DOHH2 (cell line): ENCODE measurements around the gene FAM107A.

Source experiments
- H3F3A ChIP-seq: fragments of 200-600 bp; sonication (generic), shearing (Covaris generic); 2 replicates; pipeline ENCODE4 v1.6.0; 2016; ENCODE audit warnings: antibody characterized with exemption, mild to moderate bottlenecking; ENCODE audit not compliant: control insufficient read depth, insufficient read depth
- H3K27ac ChIP-seq: fragments of 200-600 bp; sonication (generic); 2 replicates; pipeline ENCODE4 v1.5.1; 2014; ENCODE audit warnings: low read depth, mild to moderate bottlenecking, low read length, moderate library complexity
- H3K27me3 ChIP-seq: fragments of 200-600 bp; sonication (generic); 2 replicates; pipeline ENCODE4 v1.6.1; 2014; ENCODE audit warnings: mild to moderate bottlenecking, low read length, mixed read lengths; ENCODE audit not compliant: control insufficient read depth
- H3K36me3 ChIP-seq: fragments of 200-600 bp; sonication (generic); 2 replicates; pipeline ENCODE4 v1.6.1; 2014; ENCODE audit warnings: mild to moderate bottlenecking, low read length, moderate library complexity, mixed read lengths; ENCODE audit not compliant: control insufficient read depth
- H3K4me1 ChIP-seq: fragments of 200-600 bp; sonication (generic); 2 replicates; pipeline ENCODE4 v1.6.1; 2014; ENCODE audit warnings: mild to moderate bottlenecking, low read length, mixed read lengths; ENCODE audit not compliant: control insufficient read depth
- H3K4me2 ChIP-seq: fragments of 200-600 bp; sonication (generic); 2 replicates; pipeline ENCODE4 v1.6.0; 2014; ENCODE audit warnings: mild to moderate bottlenecking, low read length, moderate library complexity
- H3K4me3 ChIP-seq: fragments of 200-600 bp; sonication (generic); 2 replicates; pipeline ENCODE4 v1.5.1; 2014; ENCODE audit warnings: mild to moderate bottlenecking, low read length, mixed read lengths
- H3K79me2 ChIP-seq: fragments of 200-600 bp; sonication (generic); 2 replicates; pipeline ENCODE4 v1.6.1; 2014; ENCODE audit warnings: mild to moderate bottlenecking, low read length, mixed read lengths; ENCODE audit not compliant: control insufficient read depth
- H3K9me2 ChIP-seq: fragments of 200-600 bp; sonication (generic); replicated peaks from 2 replicates; pipeline ENCODE4 v1.6.1; 2014; ENCODE audit warnings: mild to moderate bottlenecking, low read length, mixed read lengths; ENCODE audit not compliant: control insufficient read depth
- H3K9me3 ChIP-seq: fragments of 200-600 bp; sonication (generic); 2 replicates; pipeline ENCODE4 v1.6.1; 2014; ENCODE audit warnings: antibody characterized with exemption, low read length, mixed read lengths; ENCODE audit not compliant: control insufficient read depth, insufficient read depth
- H4K20me1 ChIP-seq: fragments of 200-600 bp; sonication (generic); 2 replicates; pipeline ENCODE4 v1.6.0; 2014; ENCODE audit warnings: low read depth, mild to moderate bottlenecking, antibody characterized with exemption, low read length, moderate library complexity; ENCODE audit not compliant: control insufficient read depth, insufficient read depth
- EZH2phosphoT487 ChIP-seq: fragments of 200-600 bp; sonication (generic); IDR thresholded peaks from 2 replicates; pipeline ENCODE4 v1.6.1; 2017; ENCODE audit warnings: borderline replicate concordance, mild to moderate bottlenecking, antibody characterized with exemption, low read length, moderate library complexity, mixed read lengths
- TF ChIP-seq, protein P1 (sequence below): fragments of 200-600 bp; sonication (generic); IDR thresholded peaks from one replicate; pipeline ENCODE4 v1.5.1; 2014; ENCODE audit warnings: antibody characterized with exemption, mild to moderate bottlenecking, low read depth, low read length; ENCODE audit not compliant: poor library complexity, severe bottlenecking

FAM107A gene

DNA sequence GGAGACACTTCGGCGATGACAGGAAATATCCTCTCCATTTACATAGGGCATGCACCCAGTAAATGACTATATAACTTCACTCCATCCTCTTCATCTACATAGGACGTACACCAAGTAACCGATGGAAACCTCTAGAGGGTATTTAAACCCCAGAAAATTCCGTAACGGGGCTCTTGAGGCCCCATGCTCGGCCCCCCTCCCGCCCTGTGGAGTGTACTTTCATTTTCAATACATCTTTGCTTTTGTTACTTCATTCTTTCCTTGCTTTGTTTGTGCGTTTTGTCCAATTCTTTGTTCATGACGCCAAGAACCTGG, 7.5 kb upstream of the FAM107A start:
- peak overlapping the region; percentile 75 for H3K4me3 ChIP-seq
- H3K27ac ChIP-seq, result no peak overlapping the region
- no peaks in the 10 kb centered on the region for H3K9me2 ChIP-seq
- peak overlapping the region; percentile 96 for H3K4me2 ChIP-seq
- no peaks in the 10 kb centered on the region for H3K9me3 ChIP-seq
- no peaks in the 10 kb centered on the region for H3F3A ChIP-seq
- H3K79me2 ChIP-seq, result no peaks in the 10 kb centered on the region
- TF ChIP-seq, protein P1, sequence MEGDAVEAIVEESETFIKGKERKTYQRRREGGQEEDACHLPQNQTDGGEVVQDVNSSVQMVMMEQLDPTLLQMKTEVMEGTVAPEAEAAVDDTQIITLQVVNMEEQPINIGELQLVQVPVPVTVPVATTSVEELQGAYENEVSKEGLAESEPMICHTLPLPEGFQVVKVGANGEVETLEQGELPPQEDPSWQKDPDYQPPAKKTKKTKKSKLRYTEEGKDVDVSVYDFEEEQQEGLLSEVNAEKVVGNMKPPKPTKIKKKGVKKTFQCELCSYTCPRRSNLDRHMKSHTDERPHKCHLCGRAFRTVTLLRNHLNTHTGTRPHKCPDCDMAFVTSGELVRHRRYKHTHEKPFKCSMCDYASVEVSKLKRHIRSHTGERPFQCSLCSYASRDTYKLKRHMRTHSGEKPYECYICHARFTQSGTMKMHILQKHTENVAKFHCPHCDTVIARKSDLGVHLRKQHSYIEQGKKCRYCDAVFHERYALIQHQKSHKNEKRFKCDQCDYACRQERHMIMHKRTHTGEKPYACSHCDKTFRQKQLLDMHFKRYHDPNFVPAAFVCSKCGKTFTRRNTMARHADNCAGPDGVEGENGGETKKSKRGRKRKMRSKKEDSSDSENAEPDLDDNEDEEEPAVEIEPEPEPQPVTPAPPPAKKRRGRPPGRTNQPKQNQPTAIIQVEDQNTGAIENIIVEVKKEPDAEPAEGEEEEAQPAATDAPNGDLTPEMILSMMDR, result no peak
- no peak for TF ChIP-seq EZH2phosphoT487
- H4K20me1 ChIP-seq, result no peaks in the 10 kb centered on the region
- H3K36me3 ChIP-seq, result no peaks in the 10 kb centered on the region
- H3K4me1 ChIP-seq, result peaks cover 31% of the 10 kb centered on the region
- H3K27me3 ChIP-seq, result peaks cover 22% of the 10 kb centered on the region

DNA sequence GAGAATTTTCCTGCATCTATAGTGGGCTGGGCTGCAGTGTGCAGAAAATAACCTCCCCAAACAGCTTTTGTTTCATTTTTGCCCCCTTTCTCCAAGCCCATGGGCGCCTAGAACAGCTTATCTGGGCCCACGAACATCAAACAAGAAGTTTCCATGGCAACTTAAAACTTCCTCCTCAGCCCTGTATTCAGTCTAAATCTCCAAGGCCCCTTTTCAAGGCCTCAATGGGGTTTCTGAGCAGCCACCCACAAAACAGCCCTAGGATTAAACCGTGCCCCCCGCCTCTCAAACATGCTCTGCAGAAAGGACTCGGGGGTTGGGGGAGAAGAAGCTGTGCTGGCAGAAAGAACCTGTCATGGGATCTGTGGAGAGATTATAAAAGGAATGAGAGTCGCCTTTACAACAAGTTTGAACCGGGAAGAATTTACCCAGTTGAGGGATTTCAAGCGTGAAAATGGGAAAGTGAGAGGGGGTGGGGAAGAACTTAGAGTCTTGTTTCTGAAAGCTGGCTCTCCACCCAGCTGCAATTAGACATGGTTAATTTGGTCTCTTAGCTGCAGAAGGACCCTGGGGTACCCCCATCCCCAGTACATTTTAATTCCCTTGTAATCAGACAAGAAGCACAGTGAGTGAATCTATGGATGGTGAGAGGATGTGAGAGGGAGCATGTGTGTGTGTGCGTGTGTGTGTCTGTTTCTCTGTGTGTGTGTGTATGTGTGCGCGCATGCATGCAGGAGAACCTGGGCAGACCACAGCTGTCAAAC, 4.3 kb upstream of the FAM107A start:
- H3K9me3 ChIP-seq, result no peaks in the 10 kb centered on the region
- no peak overlapping the region for H3K27ac ChIP-seq
- peaks cover 24% of the 10 kb centered on the region for H3K27me3 ChIP-seq
- H3K4me1 ChIP-seq, result peaks cover 31% of the 10 kb centered on the region
- TF ChIP-seq, protein P1, result no peak
- TF ChIP-seq EZH2phosphoT487, result no peak
- no peaks in the 10 kb centered on the region for H3K79me2 ChIP-seq
- no peak overlapping the region for H3K4me3 ChIP-seq
- no peaks in the 10 kb centered on the region for H4K20me1 ChIP-seq
- no peaks in the 10 kb centered on the region for H3K36me3 ChIP-seq
- H3K4me2 ChIP-seq, result no peak overlapping the region
- H3F3A ChIP-seq, result no peaks in the 10 kb centered on the region
- H3K9me2 ChIP-seq, result no peaks in the 10 kb centered on the region

DNA sequence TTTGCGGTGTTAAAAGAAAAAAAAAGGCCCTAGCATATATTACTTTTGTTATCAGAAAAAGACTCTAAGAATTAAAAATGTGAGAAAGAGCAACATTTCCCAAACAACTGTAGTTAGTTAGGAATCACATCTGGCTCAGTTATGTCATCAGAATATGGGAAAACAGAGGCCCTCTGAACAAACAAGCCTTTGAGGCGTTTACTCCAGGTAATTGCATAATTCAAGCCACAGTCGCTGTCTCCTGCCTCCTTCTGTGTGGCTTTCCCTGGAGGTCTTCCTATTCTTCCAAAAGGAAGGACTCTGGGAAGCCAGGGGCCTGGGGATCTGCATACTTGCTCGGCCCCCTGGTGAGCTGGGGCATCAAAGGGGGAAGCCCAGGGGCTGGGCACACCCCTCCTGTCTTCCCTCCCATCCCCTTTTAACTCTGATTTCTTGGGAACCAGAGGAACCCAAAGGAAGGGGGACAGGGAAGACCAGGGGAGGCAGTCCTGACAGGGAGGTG, 3.7 kb upstream of the FAM107A start:
- H3K9me2 ChIP-seq, result no peaks in the 10 kb centered on the region
- H3K4me1 ChIP-seq, result peaks cover 27% of the 10 kb centered on the region
- no peaks in the 10 kb centered on the region for H3F3A ChIP-seq
- no peak for TF ChIP-seq EZH2phosphoT487
- peaks cover 22% of the 10 kb centered on the region for H3K27me3 ChIP-seq
- no peaks in the 10 kb centered on the region for H3K79me2 ChIP-seq
- no peaks in the 10 kb centered on the region for H3K9me3 ChIP-seq
- H3K4me3 ChIP-seq, result no peak overlapping the region
- no peak overlapping the region for H3K27ac ChIP-seq
- H4K20me1 ChIP-seq, result no peaks in the 10 kb centered on the region
- H3K4me2 ChIP-seq, result no peak overlapping the region
- H3K36me3 ChIP-seq, result no peaks in the 10 kb centered on the region

DNA sequence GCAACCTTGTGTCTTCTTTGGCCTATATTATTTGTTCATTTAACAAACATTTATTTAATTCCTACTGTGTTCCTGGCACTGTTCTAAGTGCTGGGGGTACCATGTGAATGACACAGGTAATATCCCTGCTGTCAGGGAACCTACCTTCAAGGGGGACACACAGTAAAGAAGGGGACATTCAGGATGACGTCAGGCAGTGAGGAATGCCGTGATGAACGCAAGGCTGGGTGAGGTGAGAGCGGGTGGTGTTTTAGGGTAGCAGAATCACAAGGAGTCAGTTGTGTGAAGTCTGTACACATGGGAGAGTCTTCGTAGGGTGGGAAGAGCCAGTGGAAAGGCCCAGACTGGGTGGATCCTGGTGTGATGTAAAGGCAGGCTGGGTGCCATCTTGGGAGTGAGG, 1.7 kb upstream of the FAM107A start:
- Histone ChIP-seq H4K20me1 (no peaks in the 10 kb centered on the region), H3F3A (no peaks in the 10 kb centered on the region), H3K27ac (no peak overlapping the region), H3K9me2 (no peaks in the 10 kb centered on the region), H3K4me3 (no peak overlapping the region), H3K9me3 (no peaks in the 10 kb centered on the region), H3K4me2 (no peak overlapping the region), H3K79me2 (no peaks in the 10 kb centered on the region), H3K27me3 (peaks cover 6% of the 10 kb centered on the region; the same call in 1 of the 2 replicates), H3K36me3 (no peaks in the 10 kb centered on the region), H3K4me1 (peaks cover 14% of the 10 kb centered on the region)
- TF ChIP-seq, protein P1, result no peak
- TF ChIP-seq EZH2phosphoT487, result no peak
